ENCODE measurements around the gene GALNT17.

GRCh38 chr7:71761336-71761735, 629.4 kb downstream of the GALNT17 start:
- TF ChIP-seq TAF1 (IDR thresholded peaks at IDR 0.05; ENCODE audit: borderline replicate concordance, insufficient read depth, low read length) (no peak), REST (IDR thresholded peaks at IDR 0.05; ENCODE audit: insufficient read depth in 1 of 2, low read depth in 2 of 2, low read length in 2 of 2) (no peak)
